Sigmoid colon (tissue), 7 donors: Measurements from ENCODE around the gene H6PD. TPM values are rescaled to one million over a fixed set of nuclear protein-coding genes. Genes with fewer than 3 reads are reported as not detected.
A peak's percentile ranks its signal among the peaks of the same experiment; 100 is the strongest.

Experiments used
- DNase-seq: peaks from one replicate; pipeline ENCODE4 v3.0.0-alpha.2; 2019
- H3K27ac ChIP-seq, 4 donors: fragments of 200-600 bp; sonication (generic); one replicate each; pipeline ENCODE4 v1.5.1; 2016 to 2019; ENCODE audit warnings: mild to moderate bottlenecking in 1 of 4
- H3K27me3 ChIP-seq, 3 donors: fragments of 200-600 bp; sonication (generic); one replicate each; pipeline ENCODE4 v1.5.1; 2019; ENCODE audit warnings: mild to moderate bottlenecking in 1 of 3
- H3K36me3 ChIP-seq, 4 donors: fragments of 200-600 bp; sonication (generic); one replicate each; pipeline ENCODE4 v1.5.1; 2016 to 2019
- H3K4me1 ChIP-seq, 4 donors: fragments of 200-600 bp; sonication (generic); one replicate each; pipeline ENCODE4 v1.5.1; 2017 to 2019
- H3K4me3 ChIP-seq, 4 donors: fragments of 200-600 bp; sonication (generic); one replicate each; pipeline ENCODE4 v1.5.1; 2017 to 2019; ENCODE audit warnings: mild to moderate bottlenecking in 2 of 4, moderate library complexity in 1 of 4
- H3K9me3 ChIP-seq, 4 donors: fragments of 200-600 bp in 3 of 4; sonication (generic) in 3 of 4; one replicate each; pipeline versions ENCODE4 v1.5.1 to v1.6.1; 2013 to 2019
- EP300 ChIP-seq, 4 donors: sonication (generic); formaldehyde crosslinking; IDR thresholded peaks; one replicate each; pipeline ENCODE4 v1.6.1; 2017; ENCODE audit warnings: antibody characterized with exemption in 4 of 4
- POLR2A ChIP-seq, 2 donors: fragments of 450-650 bp; IDR thresholded peaks; one replicate each; pipeline ENCODE4 v1.6.1; 2016; ENCODE audit warnings: antibody characterized with exemption in 2 of 2, mild to moderate bottlenecking in 2 of 2, moderate library complexity in 2 of 2
- POLR2AphosphoS5 ChIP-seq, 4 donors: sonication (generic); formaldehyde crosslinking; IDR thresholded peaks; one replicate each; pipeline ENCODE4 v1.6.1; 2017; ENCODE audit warnings: antibody characterized with exemption in 4 of 4
- WGBS, 2 donors: extraction: QIAGEN DNeasy Blood & Tissue Kit; methylation state at CpG; one replicate each; pipeline ENCODE4 v1.1.7; 2013; 5-methylcytosine and 5-hydroxymethylcytosine counted together
- intact Hi-C: fragments of 100-400 bp; cut with DNase I; formaldehyde crosslinking; loops from one replicate; pipeline ENCODE4 v1.15.1; 2023
- polyA plus RNA-seq, 3 donors: library from polyadenylated mRNA; stranded (reverse); fragments of 200-250 nt; gene quantifications; one replicate each; pipeline ENCODE4 v1.2.3, GENCODE V29; 2013
- total RNA-seq, 4 donors: library from RNA; depleted of rRNA; stranded (reverse); fragments of >200 nt; gene quantifications; one replicate each; pipeline ENCODE4 v1.1.0, GENCODE V29; 2016
- TF ChIP-seq, protein P1 (sequence below), 4 experiments: fragments of 450-650 bp in 3 of 4; fragments of 200-600 bp in 1 of 4; IDR thresholded peaks; one replicate each; pipeline ENCODE4 v1.5.1; 2016 to 2019; ENCODE audit warnings: antibody characterized with exemption in 4 of 4, mild to moderate bottlenecking in 3 of 4, moderate library complexity in 2 of 4
- donor health status: healthy with polysubstance abuse.
- donor health status: Bipolar disorder and iron deficiency.
- donor health status: healthy.

The H6PD gene
- total and polyA plus RNA-seq, 7 donors, result 2.8 to 34.3 (median 23.2) TPM

DNA sequence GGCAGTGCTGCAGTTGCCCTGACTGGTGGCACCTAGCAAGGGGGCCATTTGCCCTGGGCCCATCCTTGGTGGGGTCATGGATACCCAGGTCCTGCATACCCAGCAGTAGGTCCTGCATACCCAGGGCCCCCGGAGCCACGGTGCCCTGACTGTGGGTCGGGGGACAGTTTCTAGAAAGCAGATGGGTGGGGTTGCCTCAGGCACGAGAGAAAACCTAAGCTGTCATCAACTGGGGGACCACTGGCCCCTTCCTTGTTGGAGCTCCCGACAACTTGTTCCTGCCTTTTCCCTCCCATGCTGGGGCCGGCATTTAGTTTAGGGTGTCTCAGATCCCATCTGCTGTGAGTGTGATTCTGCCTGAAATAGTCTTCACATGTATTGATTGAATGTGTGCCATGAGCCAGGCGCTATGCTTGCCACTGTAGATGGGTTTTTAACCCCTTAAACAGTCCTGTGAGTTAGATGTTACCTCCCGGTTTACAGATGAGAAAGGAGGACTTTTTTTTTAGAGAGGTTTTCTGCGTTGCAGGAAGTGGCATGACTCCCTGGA, 73.7 kb downstream of the H6PD start:
- 90% methylated on average over 9 of the region's 9 CpGs for WGBS, 2 donors
- intact Hi-C loops, result no loop called here
- H3K4me3 ChIP-seq, result no peak overlapping the region
- no peaks in the 10 kb centered on the region for H3K27me3 ChIP-seq
- H3K36me3 ChIP-seq, result no peaks in the 10 kb centered on the region
- H3K27ac ChIP-seq, result peak overlapping the region in 2 of 4 donors; percentile 19 to 39
- no peaks in the 10 kb centered on the region for H3K9me3 ChIP-seq
- no peak for DNase-seq
- no peak for TF ChIP-seq POLR2A (IDR thresholded peaks at IDR 0.05)
- no peak for TF ChIP-seq EP300 (IDR thresholded peaks at IDR 0.05)
- no peak for TF ChIP-seq POLR2AphosphoS5 (IDR thresholded peaks at IDR 0.05)
- TF ChIP-seq, protein P1, sequence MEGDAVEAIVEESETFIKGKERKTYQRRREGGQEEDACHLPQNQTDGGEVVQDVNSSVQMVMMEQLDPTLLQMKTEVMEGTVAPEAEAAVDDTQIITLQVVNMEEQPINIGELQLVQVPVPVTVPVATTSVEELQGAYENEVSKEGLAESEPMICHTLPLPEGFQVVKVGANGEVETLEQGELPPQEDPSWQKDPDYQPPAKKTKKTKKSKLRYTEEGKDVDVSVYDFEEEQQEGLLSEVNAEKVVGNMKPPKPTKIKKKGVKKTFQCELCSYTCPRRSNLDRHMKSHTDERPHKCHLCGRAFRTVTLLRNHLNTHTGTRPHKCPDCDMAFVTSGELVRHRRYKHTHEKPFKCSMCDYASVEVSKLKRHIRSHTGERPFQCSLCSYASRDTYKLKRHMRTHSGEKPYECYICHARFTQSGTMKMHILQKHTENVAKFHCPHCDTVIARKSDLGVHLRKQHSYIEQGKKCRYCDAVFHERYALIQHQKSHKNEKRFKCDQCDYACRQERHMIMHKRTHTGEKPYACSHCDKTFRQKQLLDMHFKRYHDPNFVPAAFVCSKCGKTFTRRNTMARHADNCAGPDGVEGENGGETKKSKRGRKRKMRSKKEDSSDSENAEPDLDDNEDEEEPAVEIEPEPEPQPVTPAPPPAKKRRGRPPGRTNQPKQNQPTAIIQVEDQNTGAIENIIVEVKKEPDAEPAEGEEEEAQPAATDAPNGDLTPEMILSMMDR (IDR thresholded peaks at IDR 0.05), result no peak
- peaks cover 0 to 100% (median 63%) of the 10 kb centered on the region in 4 donors for H3K4me1 ChIP-seq

DNA sequence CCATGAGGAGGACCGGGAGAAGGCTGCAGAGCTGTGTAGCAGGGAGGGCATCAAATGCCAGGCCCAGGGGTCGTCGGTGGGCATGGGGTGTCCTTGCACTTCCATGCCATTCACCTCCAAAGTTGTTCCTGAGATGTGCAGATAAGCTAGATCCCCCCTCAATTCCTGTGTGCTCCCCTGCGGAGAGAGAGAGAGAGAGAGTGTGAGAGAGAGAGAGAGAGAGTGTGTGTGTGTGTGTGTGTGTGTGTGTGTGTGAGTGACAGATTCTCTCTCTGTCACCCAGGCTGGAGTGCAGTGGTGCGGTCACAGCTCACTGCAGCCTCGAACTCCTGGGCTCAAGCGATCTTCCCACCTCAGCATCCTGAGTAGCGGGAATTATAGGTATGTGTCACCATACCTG, 74.5 kb downstream of the H6PD start:
- WGBS, 2 donors, result 93 to 94% methylated on average over 8 of the region's 8 CpGs
- peaks cover 0 to 100% (median 60%) of the 10 kb centered on the region in 4 donors for H3K4me1 ChIP-seq

DNA sequence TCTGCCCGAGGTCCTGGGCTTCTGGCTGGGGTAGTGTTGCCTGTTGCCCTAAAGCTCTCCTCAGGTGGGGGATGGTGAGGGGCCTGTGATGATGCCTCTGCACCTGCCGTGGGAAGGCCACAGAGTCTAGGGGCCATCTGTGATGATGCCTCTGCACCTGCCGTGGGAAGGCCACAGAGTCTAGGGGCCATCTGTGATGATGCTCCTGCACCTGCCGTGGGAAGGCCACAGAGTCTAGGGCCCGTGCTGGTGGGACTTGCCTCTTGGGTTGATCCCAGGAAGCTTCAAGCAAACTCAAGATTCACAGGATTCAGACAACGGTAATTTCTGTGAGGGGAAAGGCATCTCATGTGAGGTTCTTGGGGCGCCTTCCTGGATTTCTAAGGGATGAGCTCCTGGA, 75.4 kb downstream of the H6PD start:
- TF ChIP-seq POLR2A (IDR thresholded peaks at IDR 0.05), result no peak
- TF ChIP-seq POLR2AphosphoS5 (IDR thresholded peaks at IDR 0.05), result no peak
- TF ChIP-seq, protein P1 (IDR thresholded peaks at IDR 0.05), result no peak
- TF ChIP-seq EP300 (IDR thresholded peaks at IDR 0.05), result no peak
- intact Hi-C loops, result no loop called here
- Histone ChIP-seq H3K27me3 (no peaks in the 10 kb centered on the region), H3K27ac (peak overlapping the region in 1 of 4 donors; percentile 87), H3K36me3 (no peaks in the 10 kb centered on the region), H3K4me1 (peaks cover 0 to 100% (median 56%) of the 10 kb centered on the region in 4 donors), H3K9me3 (no peaks in the 10 kb centered on the region), H3K4me3 (no peak overlapping the region)
- WGBS, 2 donors, result 92 to 93% methylated on average over 7 of the region's 7 CpGs
- DNase-seq, result no peak

More for the DNA sequence above, 74.5 kb downstream of the H6PD start:
- Histone ChIP-seq H3K36me3 (no peaks in the 10 kb centered on the region), H3K9me3 (no peaks in the 10 kb centered on the region), H3K27ac (peak overlapping the region in 1 of 4 donors; percentile 39), H3K27me3 (no peaks in the 10 kb centered on the region), H3K4me3 (no peak overlapping the region)
- TF ChIP-seq, protein P1 (IDR thresholded peaks at IDR 0.05), result no peak
- TF ChIP-seq POLR2A (IDR thresholded peaks at IDR 0.05), result no peak
- intact Hi-C loops, result no loop called here
- no peak for DNase-seq

DNA sequence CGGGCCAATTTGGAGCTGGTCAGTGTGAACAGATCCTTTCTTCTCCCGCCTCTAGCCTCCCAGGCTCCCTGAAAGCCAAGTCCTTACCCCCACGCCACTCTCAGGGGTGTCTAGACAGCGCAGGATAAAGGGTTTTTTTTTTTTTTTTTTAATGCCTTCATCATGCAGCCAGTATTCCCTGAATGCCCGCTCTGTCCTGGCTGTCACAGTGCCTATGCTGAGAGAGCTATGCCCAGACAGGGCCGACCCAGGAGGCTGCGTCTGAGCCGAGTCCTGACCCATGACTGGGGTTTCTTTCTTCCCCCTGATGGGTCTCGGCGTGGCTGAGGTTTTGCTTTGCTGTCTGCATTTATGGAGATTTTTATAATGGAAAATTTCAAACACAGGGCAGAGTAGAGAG, 76.5 kb downstream of the H6PD start:
- no peak for TF ChIP-seq POLR2A (IDR thresholded peaks at IDR 0.05)
- Histone ChIP-seq H3K36me3 (no peaks in the 10 kb centered on the region), H3K4me3 (no peak overlapping the region), H3K27ac (peak overlapping the region in 2 of 4 donors; percentile 86 to 87), H3K9me3 (no peaks in the 10 kb centered on the region), H3K4me1 (peaks cover 0 to 100% (median 56%) of the 10 kb centered on the region in 4 donors), H3K27me3 (no peaks in the 10 kb centered on the region)
- DNase-seq, result no peak
- 87 to 92% methylated on average over 10 of the region's 10 CpGs for WGBS, 2 donors
- intact Hi-C loops, result no loop called here

DNA sequence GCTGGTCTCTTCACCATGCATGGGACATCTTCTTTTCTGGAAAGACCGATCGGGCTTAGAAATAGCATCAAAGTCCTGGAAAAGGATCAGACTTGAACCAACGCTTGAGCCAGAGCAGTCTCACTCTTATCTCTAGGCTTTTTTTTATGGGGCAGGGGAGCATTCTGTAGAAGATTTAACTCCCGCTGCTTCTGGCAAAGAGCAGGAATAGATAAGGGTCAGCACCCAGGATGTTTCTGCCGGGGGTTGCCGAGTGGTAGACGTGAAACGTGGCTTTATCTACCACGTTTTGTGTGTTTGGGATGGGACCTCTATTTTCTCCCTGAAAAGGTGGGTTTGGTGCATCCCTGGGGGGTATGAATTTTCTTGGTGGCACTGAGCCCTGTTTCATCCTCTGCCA, 76.9 kb downstream of the H6PD start:
- Histone ChIP-seq H3K9me3 (no peaks in the 10 kb centered on the region), H3K36me3 (no peaks in the 10 kb centered on the region), H3K4me1 (peaks cover 0 to 100% (median 58%) of the 10 kb centered on the region in 4 donors), H3K27ac (peak overlapping the region in 3 of 4 donors; percentile 32 to 87 (median 86)), H3K4me3 (no peak overlapping the region), H3K27me3 (no peaks in the 10 kb centered on the region)
- WGBS, 2 donors, result 88 to 90% methylated on average over 9 of the region's 9 CpGs
- intact Hi-C loops, result no loop called here
- no peak for TF ChIP-seq POLR2A (IDR thresholded peaks at IDR 0.05)
- TF ChIP-seq EP300 (IDR thresholded peaks at IDR 0.05), result no peak
- TF ChIP-seq, protein P1 (IDR thresholded peaks at IDR 0.05), result no peak
- TF ChIP-seq POLR2AphosphoS5 (IDR thresholded peaks at IDR 0.05), result no peak
- DNase-seq, result no peak
